Liver (tissue), 9 donors: ENCODE data around the gene NIBAN1. TPM values are rescaled to one million over a fixed set of nuclear protein-coding genes. Genes with fewer than 3 reads are reported as not detected.

ENCODE experiments used
- DNase-seq: peaks from one replicate; pipeline ENCODE4 v3.0.0-alpha.2; 2017; ENCODE audit warnings: low spot score
- H3K27ac ChIP-seq, 2 donors: one replicate each; pipeline ENCODE4 v1.7.0; 2013; ENCODE audit warnings: inconsistent platforms in 2 of 2, low read length in 2 of 2, control low read depth in 1 of 2, low read depth in 1 of 2, mild to moderate bottlenecking in 1 of 2
- H3K27me3 ChIP-seq, 4 donors: one replicate each; pipeline versions ENCODE4 v1.6.1 to v1.7.0; 2013; ENCODE audit warnings: low read length in 3 of 4, inconsistent platforms in 1 of 4, mild to moderate bottlenecking in 1 of 4, moderate library complexity in 1 of 4; ENCODE audit not compliant: control insufficient read depth in 4 of 4, insufficient read depth in 4 of 4
- H3K36me3 ChIP-seq, 4 donors: one replicate each; pipeline versions ENCODE4 v1.6.1 to v1.7.0; 2013; ENCODE audit warnings: low read length in 3 of 4, mild to moderate bottlenecking in 3 of 4, low read depth in 1 of 4, moderate library complexity in 1 of 4; ENCODE audit not compliant: control insufficient read depth in 4 of 4, insufficient read depth in 3 of 4
- H3K4me1 ChIP-seq, 4 donors: one replicate each; pipeline versions ENCODE4 v1.6.1 to v1.7.0; 2013; ENCODE audit warnings: low read length in 3 of 4, mild to moderate bottlenecking in 3 of 4, moderate library complexity in 1 of 4; ENCODE audit not compliant: control insufficient read depth in 4 of 4, insufficient read depth in 4 of 4
- H3K4me3 ChIP-seq, 3 donors: one replicate each; pipeline versions ENCODE4 v1.6.1 to v1.7.0; 2013; ENCODE audit warnings: low read length in 3 of 3, control low read depth in 1 of 3, low read depth in 1 of 3, mild to moderate bottlenecking in 1 of 3
- H3K9ac ChIP-seq, 2 donors: one replicate each; pipeline ENCODE4 v1.7.0; 2013; ENCODE audit warnings: low read length in 2 of 2, mild to moderate bottlenecking in 2 of 2, moderate library complexity in 2 of 2, control low read depth in 1 of 2, low read depth in 1 of 2
- H3K9me3 ChIP-seq, 4 donors: one replicate each; pipeline versions ENCODE4 v1.6.1 to v1.7.0; 2013; ENCODE audit warnings: low read length in 3 of 4; ENCODE audit not compliant: control insufficient read depth in 4 of 4
- FOXA1 ChIP-seq: IDR thresholded peaks from 2 replicates; pipeline ENCODE4 v1.6.1; 2016; ENCODE audit warnings: antibody characterized with exemption
- FOXA2 ChIP-seq: IDR thresholded peaks from 2 replicates; pipeline ENCODE4 v1.6.1; 2016; ENCODE audit warnings: antibody characterized with exemption
- GABPA ChIP-seq, 2 donors: IDR thresholded peaks in 1 of 2; conservative IDR thresholded peaks in 1 of 2; 2 replicates each; pipeline ENCODE4 v1.6.1; 2016; ENCODE audit warnings: antibody characterized with exemption in 2 of 2, mild to moderate bottlenecking in 1 of 2, moderate library complexity in 1 of 2
- HNF4A ChIP-seq, 2 donors: conservative IDR thresholded peaks; 2 replicates each; pipeline ENCODE4 v1.6.1; 2016; ENCODE audit warnings: antibody characterized with exemption in 2 of 2, mild to moderate bottlenecking in 2 of 2
- HNF4G ChIP-seq: IDR thresholded peaks from 2 replicates; pipeline ENCODE4 v1.6.1; 2016; ENCODE audit warnings: antibody characterized with exemption
- NR2F2 ChIP-seq: IDR thresholded peaks from 2 replicates; pipeline ENCODE4 v1.6.1; 2016; ENCODE audit warnings: antibody characterized with exemption
- RAD21 ChIP-seq, 2 donors: IDR thresholded peaks; 2 replicates each; pipeline ENCODE4 v1.6.1; 2016; ENCODE audit warnings: antibody characterized with exemption in 2 of 2, mild to moderate bottlenecking in 2 of 2
- REST ChIP-seq: IDR thresholded peaks from 2 replicates; pipeline ENCODE4 v1.6.1; 2016; ENCODE audit warnings: antibody characterized with exemption, mild to moderate bottlenecking
- RXRA ChIP-seq, 2 donors: IDR thresholded peaks; 2 replicates each; pipeline ENCODE4 v1.6.1; 2017 to 2018; ENCODE audit warnings: antibody characterized with exemption in 2 of 2, mild to moderate bottlenecking in 1 of 2
- SP1 ChIP-seq: IDR thresholded peaks from 2 replicates; pipeline ENCODE4 v1.6.1; 2018; ENCODE audit warnings: antibody characterized with exemption, mild to moderate bottlenecking
- TAF1 ChIP-seq: conservative IDR thresholded peaks from 2 replicates; pipeline ENCODE4 v1.6.1; 2016; ENCODE audit warnings: antibody characterized with exemption, mild to moderate bottlenecking
- YY1 ChIP-seq: IDR thresholded peaks from 2 replicates; pipeline ENCODE4 v1.6.1; 2016; ENCODE audit warnings: antibody characterized with exemption, mild to moderate bottlenecking
- WGBS: extraction: QIAGEN DNeasy Blood & Tissue Kit; methylation state at CpG from one replicate; pipeline ENCODE4 v1.1.7; 2013; 5-methylcytosine and 5-hydroxymethylcytosine counted together
- polyA plus RNA-seq, 2 donors: library from polyadenylated mRNA; stranded (reverse) in 1 of 2; unstranded in 1 of 2; fragments of 200-250 nt in 1 of 2; fragments of >200 nt in 1 of 2; fragmentation: Nextera tagmentation in 1 of 2; extraction: Ambion mirVana in 1 of 2; gene quantifications; one replicate each; pipeline versions ENCODE4 v1.2.1 to v1.2.3, GENCODE V29; 2013 to 2015
- total RNA-seq, 2 donors: library from RNA; depleted of rRNA; stranded (reverse); fragments of >200 nt; gene quantifications; one replicate each; pipeline ENCODE4 v1.2.3, GENCODE V29; 2014
- TF ChIP-seq, protein P1 (sequence below): IDR thresholded peaks from 2 replicates; pipeline ENCODE4 v1.6.1; 2016; ENCODE audit warnings: antibody characterized with exemption
- TF ChIP-seq, protein P2 (sequence below): fragments of 150-350 bp; IDR thresholded peaks from 2 replicates; pipeline ENCODE4 v1.5.1; 2017; ENCODE audit warnings: improper control_type of control experiment, low read depth, low read length; ENCODE audit not compliant: missing input control
- TF ChIP-seq, protein P3 (sequence below): IDR thresholded peaks from 2 replicates; pipeline ENCODE4 v1.6.1; 2016; ENCODE audit warnings: antibody characterized with exemption
- donor health status: healthy.
- donor health status: healthy.
- donor health status: healthy.
- donor health status: healthy.
- donor health status: healthy.

NIBAN1 gene
- total and polyA plus RNA-seq, 4 donors: 0.50 to 5.5 (median 2.8) TPM

- no peak for TF ChIP-seq FOXA2
- TF ChIP-seq SP1: no peak
- TF ChIP-seq YY1: no peak
- TF ChIP-seq HNF4G: no peak
- no peak for TF ChIP-seq HNF4A (conservative IDR thresholded peaks at IDR 0.05)
- no peak for TF ChIP-seq NR2F2
These were observed 44.1 kb downstream of the NIBAN1 start for GRCh38 chr1:184930232-184930631.

DNA sequence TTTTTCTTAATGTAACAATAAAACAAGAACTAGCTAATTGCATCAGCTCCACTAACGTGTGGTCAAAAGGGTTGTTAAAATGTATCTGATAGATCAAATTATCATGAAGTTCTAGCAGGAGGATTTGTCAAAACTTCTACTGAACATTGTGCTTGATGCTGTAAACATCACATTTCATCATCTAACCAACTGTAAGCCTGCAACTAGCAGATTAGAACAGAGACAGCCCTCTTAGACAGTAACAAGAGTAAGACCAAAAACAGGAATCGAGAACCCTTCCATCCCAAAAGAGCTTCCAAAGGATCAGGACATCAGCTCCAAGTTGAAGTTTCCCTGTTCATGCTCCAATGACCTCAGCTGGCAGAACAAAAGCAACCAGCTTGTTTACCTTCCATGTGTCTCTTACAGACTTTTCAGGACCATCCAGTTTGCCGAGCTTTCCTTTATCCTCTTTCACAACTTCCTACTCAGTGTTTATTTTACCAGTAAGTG, 44.6 kb downstream of the NIBAN1 start:
- TF ChIP-seq RXRA (IDR thresholded peaks at IDR 0.05) (no peak), FOXA1 (no peak), NR2F2 (no peak), TAF1 (no peak), FOXA2 (no peak), REST (no peak), YY1 (no peak), SP1 (no peak), HNF4A (conservative IDR thresholded peaks at IDR 0.05) (no peak), GABPA (IDR thresholded peaks at IDR 0.05 in 1 of 2, conservative IDR thresholded peaks at IDR 0.05 in 1 of 2) (no peak)
- TF ChIP-seq, protein P1, sequence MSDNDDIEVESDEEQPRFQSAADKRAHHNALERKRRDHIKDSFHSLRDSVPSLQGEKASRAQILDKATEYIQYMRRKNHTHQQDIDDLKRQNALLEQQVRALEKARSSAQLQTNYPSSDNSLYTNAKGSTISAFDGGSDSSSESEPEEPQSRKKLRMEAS: no peak
- TF ChIP-seq, protein P2, sequence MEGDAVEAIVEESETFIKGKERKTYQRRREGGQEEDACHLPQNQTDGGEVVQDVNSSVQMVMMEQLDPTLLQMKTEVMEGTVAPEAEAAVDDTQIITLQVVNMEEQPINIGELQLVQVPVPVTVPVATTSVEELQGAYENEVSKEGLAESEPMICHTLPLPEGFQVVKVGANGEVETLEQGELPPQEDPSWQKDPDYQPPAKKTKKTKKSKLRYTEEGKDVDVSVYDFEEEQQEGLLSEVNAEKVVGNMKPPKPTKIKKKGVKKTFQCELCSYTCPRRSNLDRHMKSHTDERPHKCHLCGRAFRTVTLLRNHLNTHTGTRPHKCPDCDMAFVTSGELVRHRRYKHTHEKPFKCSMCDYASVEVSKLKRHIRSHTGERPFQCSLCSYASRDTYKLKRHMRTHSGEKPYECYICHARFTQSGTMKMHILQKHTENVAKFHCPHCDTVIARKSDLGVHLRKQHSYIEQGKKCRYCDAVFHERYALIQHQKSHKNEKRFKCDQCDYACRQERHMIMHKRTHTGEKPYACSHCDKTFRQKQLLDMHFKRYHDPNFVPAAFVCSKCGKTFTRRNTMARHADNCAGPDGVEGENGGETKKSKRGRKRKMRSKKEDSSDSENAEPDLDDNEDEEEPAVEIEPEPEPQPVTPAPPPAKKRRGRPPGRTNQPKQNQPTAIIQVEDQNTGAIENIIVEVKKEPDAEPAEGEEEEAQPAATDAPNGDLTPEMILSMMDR: no peak
- Histone ChIP-seq H3K36me3 (no peaks in the 10 kb centered on the region), H3K4me1 (no peaks in the 10 kb centered on the region), H3K4me3 (no peak overlapping the region), H3K9me3 (no peaks in the 10 kb centered on the region), H3K27me3 (no peaks in the 10 kb centered on the region), H3K27ac (no peak overlapping the region), H3K9ac (no peak overlapping the region)
- no peak for DNase-seq
- 47% methylated on average over 3 of the region's 3 CpGs for WGBS

More at GRCh38 chr1:184930232-184930631, 44.1 kb downstream of the NIBAN1 start:
- Histone ChIP-seq H3K27me3 (no peaks in the 10 kb centered on the region), H3K9me3 (no peaks in the 10 kb centered on the region), H3K4me3 (no peak overlapping the region), H3K36me3 (no peaks in the 10 kb centered on the region), H3K27ac (no peak overlapping the region), H3K9ac (no peak overlapping the region), H3K4me1 (no peaks in the 10 kb centered on the region)
- DNase-seq: no peak
- 52% methylated on average over 4 of the region's 4 CpGs for WGBS

GRCh38 chr1:184928394-184928793, 45.9 kb downstream of the NIBAN1 start:
- Histone ChIP-seq H3K36me3 (no peaks in the 10 kb centered on the region), H3K27ac (no peak overlapping the region), H3K27me3 (no peaks in the 10 kb centered on the region), H3K9ac (no peak overlapping the region), H3K4me3 (no peak overlapping the region), H3K4me1 (no peaks in the 10 kb centered on the region), H3K9me3 (no peaks in the 10 kb centered on the region)
- WGBS: 83% methylated on average over 2 of the region's 2 CpGs
- DNase-seq: no peak
- TF ChIP-seq FOXA1 (no peak), HNF4G (no peak), SP1 (no peak), NR2F2 (no peak), REST (no peak), YY1 (no peak), RAD21 (IDR thresholded peaks at IDR 0.05) (no peak), GABPA (IDR thresholded peaks at IDR 0.05 in 1 of 2, conservative IDR thresholded peaks at IDR 0.05 in 1 of 2) (no peak)
- TF ChIP-seq, protein P2: no peak
- TF ChIP-seq, protein P3, sequence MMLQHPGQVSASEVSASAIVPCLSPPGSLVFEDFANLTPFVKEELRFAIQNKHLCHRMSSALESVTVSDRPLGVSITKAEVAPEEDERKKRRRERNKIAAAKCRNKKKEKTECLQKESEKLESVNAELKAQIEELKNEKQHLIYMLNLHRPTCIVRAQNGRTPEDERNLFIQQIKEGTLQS: no peak
